BLaER1 treated with 17β-estradiol and CSF1 and Interleukin-3, amounts not matched to agents 10 nM and 100 nM (cell line): ENCODE measurements around the gene DLAT.

Experiments used
- H3K27ac ChIP-seq, 11 experiments: shearing (Covaris generic); formaldehyde crosslinking; 2 replicates each; pipeline ENCODE4 v1.8.1; 2022
- H3K27me3 ChIP-seq, 11 experiments: shearing (Covaris generic); formaldehyde crosslinking; 2 replicates each; pipeline ENCODE4 v1.8.1; 2022
- H3K36me3 ChIP-seq, 11 experiments: shearing (Covaris generic); formaldehyde crosslinking; 2 replicates each; pipeline ENCODE4 v1.8.1; 2022
- H3K4me1 ChIP-seq, 10 experiments: shearing (Covaris generic); formaldehyde crosslinking; 2 replicates each; pipeline ENCODE4 v1.8.1; 2022
- H3K4me2 ChIP-seq, 11 experiments: shearing (Covaris generic); formaldehyde crosslinking; 2 replicates each; pipeline ENCODE4 v1.8.1; 2022
- H3K4me3 ChIP-seq, 10 experiments: shearing (Covaris generic); formaldehyde crosslinking; 2 replicates each; pipeline ENCODE4 v1.8.1; 2022
- H3K9ac ChIP-seq, 11 experiments: shearing (Covaris generic); formaldehyde crosslinking; 2 replicates each; pipeline ENCODE4 v1.8.1; 2022
- H3K9me3 ChIP-seq, 11 experiments: shearing (Covaris generic); formaldehyde crosslinking; replicated peaks in 1 of 11; 2 replicates each; pipeline ENCODE4 v1.8.1; 2022
- H4K20me1 ChIP-seq, 11 experiments: shearing (Covaris generic); formaldehyde crosslinking; 2 replicates each; pipeline ENCODE4 v1.8.1; 2022
- Cebpa-rat ChIP-seq, 11 experiments: shearing (Covaris generic); IDR thresholded peaks; 2 replicates each; pipeline ENCODE4 v1.8.1; 2022

DLAT gene

GRCh38 chr11:112024773-112025678, at the start of gene DLAT:
Gene DLAT, plus strand, starts transcription at chr11:112025408. Its CDS starts 65 bp downstream, at chr11:112025473.
- Histone ChIP-seq H4K20me1 (peaks cover 0 to 5% (median 0%) of the 10 kb centered on the region in 11 experiments; a peak in 1 of 22 replicates), H3K4me3 (peak within 1 kb of the TSS; percentile 74 to 99 (median 92)), H3K36me3 (peaks cover 21 to 24% (median 23%) of the 10 kb centered on the region in 11 experiments), H3K4me2 (peak within 1 kb of the TSS; percentile 80 to 97 (median 89)), H3K27me3 (no peaks in the 10 kb centered on the region), H3K27ac (peak within 1 kb of the TSS; percentile 53 to 94 (median 90)), H3K9ac (peak within 1 kb of the TSS; percentile 82 to 96 (median 91)), H3K4me1 (peaks cover 12 to 20% (median 16%) of the 10 kb centered on the region in 10 experiments), H3K9me3 (no peaks in the 10 kb centered on the region)
- TF ChIP-seq Cebpa-rat (IDR thresholded peaks at IDR 0.05): no peak

- Histone ChIP-seq H3K27ac (no peak overlapping the region), H4K20me1 (no peaks in the 10 kb centered on the region; a peak in 1 of 22 replicates), H3K4me3 (no peak overlapping the region), H3K4me2 (no peak overlapping the region), H3K27me3 (peaks cover 32 to 47% (median 36%) of the 10 kb centered on the region in 11 experiments), H3K9ac (no peak overlapping the region), H3K36me3 (no peaks in the 10 kb centered on the region), H3K4me1 (peaks cover 0 to 5% (median 0%) of the 10 kb centered on the region in 10 experiments; a peak in 1 of 20 replicates), H3K9me3 (no peaks in the 10 kb centered on the region; a peak in 1 of 22 replicates)
- no peak for TF ChIP-seq Cebpa-rat (IDR thresholded peaks at IDR 0.05)
Observed at GRCh38 chr11:111976119-111976766, 49.0 kb upstream of the DLAT start.

DNA sequence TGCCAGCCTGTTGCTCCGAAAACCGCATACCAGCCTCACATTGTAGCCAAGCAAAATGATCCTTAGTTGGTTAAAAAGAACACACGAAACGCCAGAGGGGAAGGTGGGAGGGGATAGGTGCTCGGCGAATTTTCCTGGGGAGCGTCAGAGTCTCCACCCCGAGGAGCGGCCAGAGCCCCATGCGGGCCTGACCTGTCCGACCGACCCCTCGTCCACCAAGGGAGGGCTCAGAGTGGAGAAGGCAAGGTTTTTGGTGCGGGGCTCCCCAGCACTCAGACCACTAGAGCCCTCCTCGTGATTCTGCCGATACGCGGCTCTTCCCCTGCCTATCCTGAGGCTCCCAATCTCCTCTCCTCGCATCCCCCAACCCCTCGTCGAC, 48.5 kb upstream of the DLAT start:
- Histone ChIP-seq H3K27me3 (peaks cover 32 to 47% (median 36%) of the 10 kb centered on the region in 11 experiments), H3K9ac (no peak overlapping the region), H4K20me1 (no peaks in the 10 kb centered on the region; a peak in 1 of 22 replicates), H3K4me3 (no peak overlapping the region), H3K9me3 (no peaks in the 10 kb centered on the region; a peak in 1 of 22 replicates), H3K27ac (no peak overlapping the region), H3K4me2 (no peak overlapping the region), H3K4me1 (peaks cover 0 to 5% (median 0%) of the 10 kb centered on the region in 10 experiments; a peak in 1 of 20 replicates), H3K36me3 (no peaks in the 10 kb centered on the region)
- TF ChIP-seq Cebpa-rat (IDR thresholded peaks at IDR 0.05): no peak

DNA sequence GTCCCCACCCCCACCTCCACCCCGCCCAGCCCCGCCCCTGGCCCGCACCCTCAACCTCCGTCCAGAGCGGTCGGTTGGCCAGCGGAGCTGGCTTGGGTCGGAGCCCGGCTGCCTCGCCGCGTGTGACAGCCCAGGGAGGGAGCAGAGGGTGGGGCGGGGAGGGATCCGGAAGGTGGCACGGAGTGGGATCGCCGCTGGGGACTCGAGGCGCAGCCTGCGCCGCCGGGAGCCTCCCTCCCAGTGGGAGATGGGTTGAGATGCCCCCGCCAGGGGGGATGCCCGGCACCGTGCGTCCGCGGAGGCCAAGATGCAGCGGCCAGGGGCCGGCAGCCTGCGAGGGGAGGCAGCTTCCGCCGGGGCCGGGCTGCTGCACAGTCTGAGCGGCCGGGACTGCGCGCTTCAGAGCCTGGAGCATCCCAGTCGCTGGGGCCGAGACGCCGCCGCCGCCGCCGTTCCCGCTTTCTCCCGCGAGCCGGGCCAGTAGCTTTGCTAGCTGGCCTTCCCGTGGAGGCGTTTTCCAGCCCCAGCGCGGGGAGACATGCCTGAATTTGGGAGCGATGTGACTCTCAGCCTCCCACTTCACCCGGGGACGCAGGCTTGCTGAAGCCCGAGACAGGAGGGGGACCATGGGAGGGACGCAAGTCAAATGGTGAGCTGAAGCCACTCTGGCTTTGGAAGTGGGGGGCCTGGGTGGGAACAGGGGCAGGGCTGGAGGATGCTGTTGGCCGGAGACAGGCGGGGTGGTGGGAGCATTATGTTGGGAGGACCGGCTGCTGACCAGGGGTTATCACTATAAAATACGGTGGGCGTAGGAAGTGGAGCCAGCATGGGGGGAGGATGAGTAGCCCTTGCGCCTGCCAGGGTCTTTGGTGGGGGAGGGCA, 47.8 kb upstream of the DLAT start:
- Histone ChIP-seq H3K9ac (peak overlapping the region in 3 of 11 experiments; percentile 15 to 35 (median 17); a peak in 2 of 22 replicates), H3K4me2 (peak overlapping the region; percentile 51 to 71 (median 60); a peak in 20 of 22 replicates), H3K27ac (no peak overlapping the region)

DNA sequence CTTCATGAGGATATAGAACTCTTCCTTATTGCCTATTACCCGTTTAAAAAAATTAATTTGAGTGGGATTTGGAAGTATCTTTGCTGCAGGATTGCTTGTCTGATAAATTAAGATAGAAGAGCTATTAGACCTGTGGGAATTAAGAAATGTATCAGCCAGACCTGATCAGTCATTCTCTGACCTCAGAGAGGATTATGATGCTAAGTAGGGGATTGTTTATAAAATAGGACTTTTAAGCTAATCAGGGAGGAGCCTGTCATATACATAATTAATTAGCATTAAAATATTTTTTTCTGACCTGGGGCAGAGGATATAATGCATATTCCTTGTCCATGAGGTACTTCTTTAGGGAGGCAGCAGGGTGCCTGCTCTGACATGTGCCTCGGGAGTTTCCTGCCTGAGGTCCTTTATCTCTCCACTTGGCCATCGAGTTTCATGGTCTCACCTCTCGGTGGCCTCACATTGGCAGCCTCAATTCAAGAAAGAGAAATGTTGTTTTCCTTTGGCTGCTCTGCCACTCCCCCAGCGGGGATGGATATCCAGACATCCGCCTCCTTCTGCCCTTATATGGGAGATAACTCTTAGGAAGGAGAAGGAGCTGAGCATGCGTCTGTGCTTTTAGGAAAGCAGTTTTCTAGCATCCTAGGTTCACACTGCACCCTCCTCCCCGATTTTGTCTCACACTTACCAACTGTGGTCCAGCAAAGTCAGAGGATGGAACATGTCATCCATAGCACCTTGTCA, 47.0 kb upstream of the DLAT start:
- H3K27ac ChIP-seq: no peak overlapping the region
- no peak overlapping the region; a peak in 1 of 20 replicates for H3K4me3 ChIP-seq
- no peak overlapping the region for H3K9ac ChIP-seq

More for the DNA sequence above, 47.8 kb upstream of the DLAT start:
- no peak for TF ChIP-seq Cebpa-rat (IDR thresholded peaks at IDR 0.05)
- H3K4me3 ChIP-seq: peak overlapping the region; percentile 22 to 64 (median 44); a peak in 18 of 20 replicates
- H3K27me3 ChIP-seq: peaks cover 32 to 47% (median 36%) of the 10 kb centered on the region in 11 experiments
- H4K20me1 ChIP-seq: no peaks in the 10 kb centered on the region; a peak in 1 of 22 replicates
- H3K36me3 ChIP-seq: no peaks in the 10 kb centered on the region
- H3K4me1 ChIP-seq: peaks cover 0 to 5% (median 0%) of the 10 kb centered on the region in 10 experiments; a peak in 1 of 20 replicates
- no peaks in the 10 kb centered on the region; a peak in 1 of 22 replicates for H3K9me3 ChIP-seq

GRCh38 chr11:111980062-111980461, 45.1 kb upstream of the DLAT start:
- Histone ChIP-seq H3K27me3 (peaks cover 32 to 46% (median 36%) of the 10 kb centered on the region in 11 experiments), H3K4me3 (no peak overlapping the region), H3K27ac (no peak overlapping the region), H3K36me3 (no peaks in the 10 kb centered on the region), H3K9me3 (no peaks in the 10 kb centered on the region; a peak in 1 of 22 replicates), H3K9ac (no peak overlapping the region), H3K4me1 (peaks cover 0 to 5% (median 0%) of the 10 kb centered on the region in 10 experiments; a peak in 1 of 20 replicates), H3K4me2 (no peak overlapping the region), H4K20me1 (no peaks in the 10 kb centered on the region; a peak in 1 of 22 replicates)
- TF ChIP-seq Cebpa-rat (IDR thresholded peaks at IDR 0.05): no peak

More for the DNA sequence above, 47.0 kb upstream of the DLAT start:
- Histone ChIP-seq H3K27me3 (peaks cover 32 to 47% (median 36%) of the 10 kb centered on the region in 11 experiments), H3K4me1 (peaks cover 0 to 5% (median 0%) of the 10 kb centered on the region in 10 experiments; a peak in 1 of 20 replicates), H3K4me2 (peak overlapping the region in 3 of 11 experiments; percentile 53 to 71 (median 60); a peak in 4 of 22 replicates), H4K20me1 (no peaks in the 10 kb centered on the region; a peak in 1 of 22 replicates), H3K36me3 (no peaks in the 10 kb centered on the region), H3K9me3 (no peaks in the 10 kb centered on the region; a peak in 1 of 22 replicates)
- no peak for TF ChIP-seq Cebpa-rat (IDR thresholded peaks at IDR 0.05)

DNA sequence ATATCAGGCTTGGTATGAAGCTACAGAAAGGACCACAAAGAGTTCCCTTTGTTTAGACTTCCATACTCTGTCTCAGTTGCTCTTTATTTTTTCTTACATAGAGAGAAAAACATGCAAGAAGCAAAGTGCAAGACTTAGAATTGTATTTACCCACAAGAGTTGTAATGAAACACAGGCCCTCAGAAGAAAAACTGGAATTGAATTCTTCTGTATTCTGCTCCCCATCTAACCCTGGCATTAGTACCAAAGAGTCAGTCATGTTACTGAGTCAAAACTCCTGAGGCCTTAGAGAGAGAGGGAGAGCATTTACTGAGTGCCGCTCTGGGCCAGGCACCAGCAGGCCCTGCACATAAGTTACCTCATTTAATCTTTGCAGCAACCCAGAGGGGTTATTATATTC, 43.9 kb upstream of the DLAT start:
- Histone ChIP-seq H3K4me2 (no peak overlapping the region), H3K4me3 (no peak overlapping the region), H3K27me3 (peaks cover 28 to 34% (median 31%) of the 10 kb centered on the region in 11 experiments), H3K9me3 (no peaks in the 10 kb centered on the region; a peak in 1 of 22 replicates), H3K36me3 (no peaks in the 10 kb centered on the region), H3K27ac (no peak overlapping the region), H3K9ac (no peak overlapping the region), H4K20me1 (no peaks in the 10 kb centered on the region; a peak in 1 of 22 replicates), H3K4me1 (peaks cover 0 to 5% (median 0%) of the 10 kb centered on the region in 10 experiments; a peak in 1 of 20 replicates)
- no peak for TF ChIP-seq Cebpa-rat (IDR thresholded peaks at IDR 0.05)
